Measurements from ENCODE around the gene PRKCZ. TPM values are rescaled to one million over a fixed set of nuclear protein-coding genes. Genes with fewer than 3 reads are reported as not detected.

The PRKCZ gene
- total and polyA plus RNA-seq, 9 of the 15 experiments (the other 6 are each of a cell fraction or from before 2014, with no cell fraction given), result 0.07 to 3.1 (median 1.3) TPM

- TF ChIP-seq ZNF134 (CRISPR knock-in tag; conservative IDR thresholded peaks at IDR 0.05), result no peak
- no peak for TF ChIP-seq CREB5 (CRISPR knock-in tag; IDR thresholded peaks at IDR 0.05)
- TF ChIP-seq HCFC1 (IDR thresholded peaks at IDR 0.05; ENCODE audit: low read depth, low read length), result no peak
- TF ChIP-seq NBN (IDR thresholded peaks at IDR 0.05; ENCODE audit: low read depth), result no peak
- TF ChIP-seq FUS (optimal IDR thresholded peaks at IDR 0.05; ENCODE audit: low read depth, low read length), result no peak
- TF ChIP-seq CREB1 (IDR thresholded peaks at IDR 0.05), result no peak
- TF ChIP-seq CREB1 (CRISPR knock-in tag; IDR thresholded peaks at IDR 0.05), result peak; percentile 64; the same call in 1 of the 2 replicates
- TF ChIP-seq ZNF280B (CRISPR knock-in tag; IDR thresholded peaks at IDR 0.05), result no peak
- peak; percentile 95 for TF ChIP-seq KLF1 (tag; IDR thresholded peaks at IDR 0.05)
- 0 out of 2 replicates have a peak, but pooled peaks have one; percentile 44 for TF ChIP-seq RREB1 (CRISPR knock-in tag; IDR thresholded peaks at IDR 0.05)
- TF ChIP-seq MED1 (CRISPR knock-in tag; IDR thresholded peaks at IDR 0.05; ENCODE audit: borderline replicate concordance), result no peak
- TF ChIP-seq RBM22 (IDR thresholded peaks at IDR 0.05; ENCODE audit: low read depth, low read length, poor library complexity, severe bottlenecking), result no peak
- no peak for TF ChIP-seq GTF2B (IDR thresholded peaks at IDR 0.05; ENCODE audit: extremely low read depth, insufficient read length)
- no peak; the same call in 1 of the 2 replicates for TF ChIP-seq SPI1 (IDR thresholded peaks at IDR 0.05; ENCODE audit: borderline replicate concordance, low read depth, low read length)
- no peak for TF ChIP-seq NCOR1 (IDR thresholded peaks at IDR 0.05)
- TF ChIP-seq SRSF9 (IDR thresholded peaks at IDR 0.05; ENCODE audit: borderline replicate concordance, low read depth, low read length), result no peak
These were observed 162.6 kb downstream of the PRKCZ start (continued) for GRCh38 chr1:2212532-2213491.
